Measurements from ENCODE around the gene TBC1D22A. TPM values are rescaled to one million over a fixed set of nuclear protein-coding genes. Genes with fewer than 3 reads are reported as not detected.
A peak's percentile ranks its signal among the peaks of the same experiment; 100 is the strongest.

Gene TBC1D22A
- total RNA-seq, 1 experiment from 2014 or later: 26.0 TPM

GRCh38 chr22:47052236-47053012, 290.0 kb downstream of the TBC1D22A start:
- no TSS peak for BruUV-seq (replicated peaks)
- POLR2A ChIA-PET: no interaction called here
- CTCF ChIA-PET: no interaction called here

GRCh38 chr22:47053013-47053725, 290.7 kb downstream of the TBC1D22A start:
- POLR2A ChIA-PET: no interaction called here
- H3K9me3 Mint-ChIP-seq (ENCODE audit: unreplicated experiment): no peaks in the 10 kb centered on the region
- no peak overlapping the region for H3K4me3 Mint-ChIP-seq (ENCODE audit: unreplicated experiment)
- TF ChIP-seq CTCF (IDR thresholded peaks at IDR 0.05; ENCODE audit: unreplicated experiment): no peak
- no peak for DNase-seq (ENCODE audit: unreplicated experiment)
- H3K4me1 Mint-ChIP-seq (ENCODE audit: insufficient read depth, unreplicated experiment): no peaks in the 10 kb centered on the region
- no peaks in the 10 kb centered on the region for H3K27me3 Mint-ChIP-seq (ENCODE audit: insufficient read depth, unreplicated experiment)
- no TSS peak for BruUV-seq (replicated peaks)
- intact Hi-C loops (cut with micrococcal nuclease): no loop called here
- CTCF ChIA-PET: no interaction called here
- H3K36me3 Mint-ChIP-seq (ENCODE audit: insufficient read depth, unreplicated experiment): peaks cover 6% of the 10 kb centered on the region
- peak overlapping the region; percentile 37 for H3K27ac Mint-ChIP-seq (ENCODE audit: low read depth, unreplicated experiment)

More at GRCh38 chr22:47052236-47053012, 290.0 kb downstream of the TBC1D22A start:
- Mint-ChIP-seq H3K36me3 (ENCODE audit: insufficient read depth, unreplicated experiment) (peaks cover 6% of the 10 kb centered on the region), H3K27me3 (ENCODE audit: insufficient read depth, unreplicated experiment) (no peaks in the 10 kb centered on the region), H3K27ac (ENCODE audit: low read depth, unreplicated experiment) (no peak overlapping the region), H3K4me1 (ENCODE audit: insufficient read depth, unreplicated experiment) (no peaks in the 10 kb centered on the region), H3K4me3 (ENCODE audit: unreplicated experiment) (no peak overlapping the region), H3K9me3 (ENCODE audit: unreplicated experiment) (no peaks in the 10 kb centered on the region)
- intact Hi-C loops (cut with micrococcal nuclease): no loop called here
- no peak for TF ChIP-seq CTCF (IDR thresholded peaks at IDR 0.05; ENCODE audit: unreplicated experiment)
- no peak for DNase-seq (ENCODE audit: unreplicated experiment)

- Mint-ChIP-seq H3K4me1 (ENCODE audit: insufficient read depth, unreplicated experiment) (no peaks in the 10 kb centered on the region), H3K9me3 (ENCODE audit: unreplicated experiment) (no peaks in the 10 kb centered on the region), H3K4me3 (ENCODE audit: unreplicated experiment) (no peak overlapping the region), H3K27ac (ENCODE audit: low read depth, unreplicated experiment) (peak overlapping the region; percentile 37), H3K36me3 (ENCODE audit: insufficient read depth, unreplicated experiment) (peaks cover 6% of the 10 kb centered on the region), H3K27me3 (ENCODE audit: insufficient read depth, unreplicated experiment) (no peaks in the 10 kb centered on the region)
- no TSS peak for BruUV-seq (replicated peaks)
- TF ChIP-seq CTCF (IDR thresholded peaks at IDR 0.05; ENCODE audit: unreplicated experiment): no peak
- no peak for DNase-seq (ENCODE audit: unreplicated experiment)
- intact Hi-C loops (cut with micrococcal nuclease): no loop called here
- ChIA-PET CTCF (no interaction called here), POLR2A (no interaction called here)
Measured at GRCh38 chr22:47053726-47054141, 291.3 kb downstream of the TBC1D22A start.

- no TSS peak for BruUV-seq (replicated peaks)
Measured at GRCh38 chr22:47054231-47055072, 292.0 kb downstream of the TBC1D22A start.

More at GRCh38 chr22:47054231-47055072, 292.0 kb downstream of the TBC1D22A start:
- H3K36me3 Mint-ChIP-seq (ENCODE audit: insufficient read depth, unreplicated experiment): peaks cover 8% of the 10 kb centered on the region
- H3K4me3 Mint-ChIP-seq (ENCODE audit: unreplicated experiment): no peak overlapping the region
- TF ChIP-seq CTCF (IDR thresholded peaks at IDR 0.05; ENCODE audit: unreplicated experiment): no peak
- intact Hi-C loops (cut with micrococcal nuclease): no loop called here
- no peaks in the 10 kb centered on the region for H3K9me3 Mint-ChIP-seq (ENCODE audit: unreplicated experiment)
- H3K27me3 Mint-ChIP-seq (ENCODE audit: insufficient read depth, unreplicated experiment): no peaks in the 10 kb centered on the region
- H3K4me1 Mint-ChIP-seq (ENCODE audit: insufficient read depth, unreplicated experiment): no peaks in the 10 kb centered on the region
- POLR2A ChIA-PET: no interaction called here
- CTCF ChIA-PET: no interaction called here
- H3K27ac Mint-ChIP-seq (ENCODE audit: low read depth, unreplicated experiment): no peak overlapping the region
- DNase-seq (ENCODE audit: unreplicated experiment): no peak
